HepG2 (cell line): ENCODE data around the gene EID1.

ENCODE experiments used
- BRCA1 ChIP-seq: sonication (generic); formaldehyde crosslinking; IDR thresholded peaks from 2 replicates; pipeline ENCODE4 v1.4.0; 2020; ENCODE audit warnings: missing genetic modification reagents
- BRF2 ChIP-seq: sonication (generic); formaldehyde crosslinking; IDR thresholded peaks from 2 replicates; pipeline ENCODE4 v1.8.1; 2022; ENCODE audit warnings: mild to moderate bottlenecking, missing genetic modification reagents
- CTCF ChIP-seq: sonication (generic); formaldehyde crosslinking; IDR thresholded peaks from 2 replicates; pipeline ENCODE4 v1.5.0; 2020; ENCODE audit warnings: mild to moderate bottlenecking, missing genetic modification reagents, moderate library complexity
- EZH2 ChIP-seq: conservative IDR thresholded peaks from 2 replicates; pipeline ENCODE4 v1.6.1; 2012; ENCODE audit warnings: mild to moderate bottlenecking, low read depth, low read length, moderate library complexity
- GABPB1 ChIP-seq: IDR thresholded peaks from 2 replicates; pipeline ENCODE4 v1.6.1; 2016; ENCODE audit warnings: mild to moderate bottlenecking, missing genetic modification reagents, moderate library complexity, missing compliant biosample characterization
- MAX ChIP-seq: IDR thresholded peaks from 2 replicates; pipeline ENCODE4 v1.6.1; 2012; ENCODE audit warnings: inconsistent platforms
- NR3C1 ChIP-seq: sonication (generic); formaldehyde crosslinking; IDR thresholded peaks from 2 replicates; pipeline ENCODE4 v1.4.0; 2020; ENCODE audit warnings: missing genetic modification reagents
- POLR2A ChIP-seq, 2 experiments: IDR thresholded peaks; 2 replicates each; pipeline ENCODE4 v1.6.1; 2011; ENCODE audit warnings: low read depth in 2 of 2, low read length in 2 of 2, mild to moderate bottlenecking in 1 of 2, moderate library complexity in 1 of 2; ENCODE audit not compliant: insufficient read depth in 1 of 2
- RNF2 ChIP-seq: fragments of 450-650 bp; conservative IDR thresholded peaks from 2 replicates; pipeline ENCODE4 v1.6.1; 2016; ENCODE audit warnings: low read depth
- SMARCC2 ChIP-seq: fragments of 450-650 bp; IDR thresholded peaks from 2 replicates; pipeline ENCODE4 v1.6.1; 2017; ENCODE audit warnings: antibody characterized with exemption, mild to moderate bottlenecking
- TCF7L2 ChIP-seq: IDR thresholded peaks from 2 replicates; pipeline ENCODE4 v1.6.1; 2011; ENCODE audit warnings: mild to moderate bottlenecking, low read depth, low read length, moderate library complexity
- ZIK1 ChIP-seq: sonication (generic); formaldehyde crosslinking; IDR thresholded peaks from 2 replicates; pipeline ENCODE4 v1.5.0; 2020; ENCODE audit warnings: mild to moderate bottlenecking, low read depth, missing genetic modification reagents, borderline replicate concordance

- TF ChIP-seq RNF2 (no peak), BRCA1 (CRISPR knock-in tag) (no peak), POLR2A (IDR thresholded peaks at IDR 0.05; ENCODE audit: insufficient read depth in 1 of 2, low read depth in 2 of 2, low read length in 2 of 2) (no peak), EZH2 (no peak), NR3C1 (CRISPR knock-in tag) (no peak), TCF7L2 (no peak), CTCF (CRISPR knock-in tag) (no peak), BRF2 (CRISPR knock-in tag) (no peak), GABPB1 (CRISPR knock-in tag) (no peak), SMARCC2 (no peak), MAX (no peak), ZIK1 (CRISPR knock-in tag) (no peak)
Observed at GRCh38 chr15:48851956-48852355, 26.0 kb upstream of the EID1 start.
